ENCODE results near the gene ITGB5. TPM values are rescaled to one million over a fixed set of nuclear protein-coding genes. Genes with fewer than 3 reads are reported as not detected.

The ITGB5 gene
- polyA plus RNA-seq, 2 of the 4 experiments (the other 2 are of a cell fraction) = 201 to 260 TPM

GRCh38 chr3:124761935-124762660 is 125.1 kb downstream of the ITGB5 start:
- Histone ChIP-seq H3K4me3 (no peak overlapping the region), H3K9me3 (no peaks in the 10 kb centered on the region), H3K4me2 (peak overlapping the region; percentile 58), H3K4me1 (peaks cover 28% of the 10 kb centered on the region), H3K27ac (peak overlapping the region; percentile 60 to 75)
- POLR2A ChIA-PET = interaction anchor here (0.9 to 1.7 kb wide), 3 partner anchors 117 to 139 kb away, joined by 3 to 10 read pairs (median 4); partner anchors contain the start of gene ITGB5
- DNase-seq (ENCODE audit: low read depth in 1 of 2, low spot score in 1 of 2) = no peak
- 69% methylated on average over 6 of the region's 6 CpGs for WGBS (ENCODE audit: missing lambda C conversion rate)
- ATAC-seq = no peak
- TF ChIP-seq HDAC2 (IDR thresholded peaks at IDR 0.05) (no peak), CHD2 (IDR thresholded peaks at IDR 0.05; ENCODE audit: low read length, partially characterized antibody) (no peak), ATOH8 (CRISPR knock-in tag; IDR thresholded peaks at IDR 0.05; ENCODE audit: low read depth) (no peak), TP53 (CRISPR knock-in tag; IDR thresholded peaks at IDR 0.05) (no peak), CHD4 (IDR thresholded peaks at IDR 0.05; ENCODE audit: borderline replicate concordance) (no peak), SREBF2 (IDR thresholded peaks at IDR 0.05) (no peak), POLR2A (IDR thresholded peaks at IDR 0.05; ENCODE audit: low read length) (no peak), NFE2L2 (conservative IDR thresholded peaks at IDR 0.05; ENCODE audit: low read length) (no peak), PBX3 (IDR thresholded peaks at IDR 0.05) (no peak)
- FAIRE-seq = no peak
- CTCF ChIA-PET = interaction anchor here (0.7 to 15.7 kb wide), 38 partner anchors 9 to 824 kb away, joined by 3 to 352 read pairs (median 10); partner anchors contain the start of genes ITGB5 and MUC13

DNA sequence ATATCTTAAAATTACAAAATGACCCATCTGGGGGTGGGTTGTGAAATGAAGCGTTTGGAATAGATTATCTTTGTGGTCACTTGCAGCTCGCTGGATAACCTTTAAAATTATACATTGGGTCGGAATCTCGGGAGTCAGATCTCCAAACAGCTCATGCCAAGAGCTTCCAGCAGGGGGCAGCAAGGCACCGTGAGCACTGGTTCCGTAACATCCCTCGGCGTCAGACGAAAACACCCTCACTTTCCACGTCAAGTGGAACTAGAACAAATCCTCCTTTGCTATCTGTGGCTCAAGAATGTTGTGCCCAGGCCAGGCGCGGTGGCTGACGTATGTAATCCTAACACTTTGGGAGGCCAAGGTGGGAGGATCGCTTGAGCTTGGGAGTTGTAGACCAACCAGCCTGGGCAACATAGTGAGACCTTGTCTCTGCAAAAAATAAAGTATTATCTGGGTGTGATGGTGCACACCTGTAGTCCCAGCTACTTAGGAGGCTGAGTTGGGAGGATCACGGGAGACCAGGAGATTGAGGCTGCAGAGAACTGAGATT is 125.8 kb downstream of the ITGB5 start:
- FAIRE-seq (peak; percentile 72), DNase-seq (ENCODE audit: low read depth in 1 of 2, low spot score in 1 of 2) (peak; percentile 68 to 91), ATAC-seq (peak; percentile 73)
- CTCF ChIA-PET = interaction anchor here (0.5 to 15.7 kb wide), 69 partner anchors 9 to 1096 kb away, joined by 3 to 352 read pairs (median 5); partner anchors contain the start of genes ITGB5, MUC13 and UMPS
- H3K4me2 ChIP-seq = peak overlapping the region; percentile 58
- peaks cover 28% of the 10 kb centered on the region for H3K4me1 ChIP-seq
- POLR2A ChIA-PET = interaction anchor here (0.6 to 1.7 kb wide), 6 partner anchors 11 to 140 kb away, joined by 3 to 10 read pairs (median 4); partner anchors contain the start of gene ITGB5
- H3K9me3 ChIP-seq = no peaks in the 10 kb centered on the region
- peak overlapping the region; percentile 60 to 75 for H3K27ac ChIP-seq
- 6% methylated on average over 15 of the region's 15 CpGs for WGBS (ENCODE audit: missing lambda C conversion rate)
- no peak overlapping the region for H3K4me3 ChIP-seq
- TF ChIP-seq HOXB5 (CRISPR knock-in tag; IDR thresholded peaks at IDR 0.05) = no peak
- TF ChIP-seq JUN (IDR thresholded peaks at IDR 0.05) = no peak
- TF ChIP-seq CBX8 (IDR thresholded peaks at IDR 0.05) = no peak
- TF ChIP-seq FOSB (CRISPR knock-in tag; IDR thresholded peaks at IDR 0.05) = peak; percentile 23; the same call in 1 of the 2 replicates
- peak; percentile 25; the same call in 1 of the 2 replicates for TF ChIP-seq TP53 (CRISPR knock-in tag; IDR thresholded peaks at IDR 0.05)
- TF ChIP-seq CHD4 (IDR thresholded peaks at IDR 0.05; ENCODE audit: borderline replicate concordance) = no peak
- TF ChIP-seq SMC3 (IDR thresholded peaks at IDR 0.05) = peak; percentile 91
- TF ChIP-seq, protein P1, sequence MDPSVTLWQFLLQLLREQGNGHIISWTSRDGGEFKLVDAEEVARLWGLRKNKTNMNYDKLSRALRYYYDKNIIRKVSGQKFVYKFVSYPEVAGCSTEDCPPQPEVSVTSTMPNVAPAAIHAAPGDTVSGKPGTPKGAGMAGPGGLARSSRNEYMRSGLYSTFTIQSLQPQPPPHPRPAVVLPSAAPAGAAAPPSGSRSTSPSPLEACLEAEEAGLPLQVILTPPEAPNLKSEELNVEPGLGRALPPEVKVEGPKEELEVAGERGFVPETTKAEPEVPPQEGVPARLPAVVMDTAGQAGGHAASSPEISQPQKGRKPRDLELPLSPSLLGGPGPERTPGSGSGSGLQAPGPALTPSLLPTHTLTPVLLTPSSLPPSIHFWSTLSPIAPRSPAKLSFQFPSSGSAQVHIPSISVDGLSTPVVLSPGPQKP (IDR thresholded peaks at IDR 0.05; ENCODE audit: low read depth, low read length) = no peak
- TF ChIP-seq EHF (CRISPR knock-in tag; IDR thresholded peaks at IDR 0.05) = no peak
- TF ChIP-seq RAD21 (conservative IDR thresholded peaks at IDR 0.05 in 1 of 2, IDR thresholded peaks at IDR 0.05 in 1 of 2) = peak; percentile 97 to 98
- 0 out of 2 replicates have a peak, but pooled peaks have one; percentile 15 for TF ChIP-seq MAX (IDR thresholded peaks at IDR 0.05)
- peak; percentile 78; the same call in 1 of the 2 replicates for TF ChIP-seq POLR2AphosphoS2 (conservative IDR thresholded peaks at IDR 0.05; ENCODE audit: low read length)
- TF ChIP-seq PBX3 (IDR thresholded peaks at IDR 0.05) = no peak
- TF ChIP-seq, protein P2, sequence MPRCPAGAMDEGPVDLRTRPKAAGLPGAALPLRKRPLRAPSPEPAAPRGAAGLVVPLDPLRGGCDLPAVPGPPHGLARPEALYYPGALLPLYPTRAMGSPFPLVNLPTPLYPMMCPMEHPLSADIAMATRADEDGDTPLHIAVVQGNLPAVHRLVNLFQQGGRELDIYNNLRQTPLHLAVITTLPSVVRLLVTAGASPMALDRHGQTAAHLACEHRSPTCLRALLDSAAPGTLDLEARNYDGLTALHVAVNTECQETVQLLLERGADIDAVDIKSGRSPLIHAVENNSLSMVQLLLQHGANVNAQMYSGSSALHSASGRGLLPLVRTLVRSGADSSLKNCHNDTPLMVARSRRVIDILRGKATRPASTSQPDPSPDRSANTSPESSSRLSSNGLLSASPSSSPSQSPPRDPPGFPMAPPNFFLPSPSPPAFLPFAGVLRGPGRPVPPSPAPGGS (IDR thresholded peaks at IDR 0.05) = no peak
- TF ChIP-seq NFE2L2 (conservative IDR thresholded peaks at IDR 0.05; ENCODE audit: low read length) = no peak
- TF ChIP-seq ZFP36 (IDR thresholded peaks at IDR 0.05; ENCODE audit: borderline replicate concordance, partially characterized antibody) = no peak
- TF ChIP-seq TFCP2L1 (CRISPR knock-in tag; IDR thresholded peaks at IDR 0.05) = no peak
- TF ChIP-seq RCOR1 (IDR thresholded peaks at IDR 0.05; ENCODE audit: low read depth, low read length) = no peak
- no peak for TF ChIP-seq RFX5 (IDR thresholded peaks at IDR 0.05)
- TF ChIP-seq FOXS1 (CRISPR knock-in tag; IDR thresholded peaks at IDR 0.05) = no peak
- TF ChIP-seq, protein P3, sequence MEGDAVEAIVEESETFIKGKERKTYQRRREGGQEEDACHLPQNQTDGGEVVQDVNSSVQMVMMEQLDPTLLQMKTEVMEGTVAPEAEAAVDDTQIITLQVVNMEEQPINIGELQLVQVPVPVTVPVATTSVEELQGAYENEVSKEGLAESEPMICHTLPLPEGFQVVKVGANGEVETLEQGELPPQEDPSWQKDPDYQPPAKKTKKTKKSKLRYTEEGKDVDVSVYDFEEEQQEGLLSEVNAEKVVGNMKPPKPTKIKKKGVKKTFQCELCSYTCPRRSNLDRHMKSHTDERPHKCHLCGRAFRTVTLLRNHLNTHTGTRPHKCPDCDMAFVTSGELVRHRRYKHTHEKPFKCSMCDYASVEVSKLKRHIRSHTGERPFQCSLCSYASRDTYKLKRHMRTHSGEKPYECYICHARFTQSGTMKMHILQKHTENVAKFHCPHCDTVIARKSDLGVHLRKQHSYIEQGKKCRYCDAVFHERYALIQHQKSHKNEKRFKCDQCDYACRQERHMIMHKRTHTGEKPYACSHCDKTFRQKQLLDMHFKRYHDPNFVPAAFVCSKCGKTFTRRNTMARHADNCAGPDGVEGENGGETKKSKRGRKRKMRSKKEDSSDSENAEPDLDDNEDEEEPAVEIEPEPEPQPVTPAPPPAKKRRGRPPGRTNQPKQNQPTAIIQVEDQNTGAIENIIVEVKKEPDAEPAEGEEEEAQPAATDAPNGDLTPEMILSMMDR (IDR thresholded peaks at IDR 0.05) = peak; percentile 95
- 0 out of 4 replicates have a peak, but pooled peaks of 1 of the 2 experiments have one; percentile 2 for TF ChIP-seq CEBPB (IDR thresholded peaks at IDR 0.05)
- no peak for TF ChIP-seq BHLHE40 (IDR thresholded peaks at IDR 0.05; ENCODE audit: low read depth, low read length)
- no peak for TF ChIP-seq RARB (CRISPR knock-in tag; IDR thresholded peaks at IDR 0.05)
